CD14-positive monocyte (primary cell): Measurements from ENCODE around the gene PCCA. TPM values are rescaled to one million over a fixed set of nuclear protein-coding genes. Genes with fewer than 3 reads are reported as not detected.

Source experiments
- DNase-seq, 3 donors: peaks; one replicate each; pipeline ENCODE4 v3.0.0-alpha.2; 2011 to 2022
- H2AFZ ChIP-seq: 2 replicates; pipeline ENCODE4 v1.6.0; 2012; ENCODE audit warnings: mild to moderate bottlenecking, low read depth, low read length, inconsistent platforms; ENCODE audit not compliant: insufficient read depth, poor library complexity, severe bottlenecking
- H3K27ac ChIP-seq, 2 donors: 1 replicate in 1 of 2; 2 replicates in 1 of 2; pipeline ENCODE4 v1.5.1; 2012 to 2013; ENCODE audit warnings: low read length in 2 of 2, control low read depth in 1 of 2, inconsistent platforms in 1 of 2, low read depth in 1 of 2, mild to moderate bottlenecking in 1 of 2
- H3K27me3 ChIP-seq, 2 donors: one replicate each; pipeline versions ENCODE4 v1.6.0 to v1.6.1; 2011 to 2013; ENCODE audit warnings: low read length in 2 of 2; ENCODE audit not compliant: control insufficient read depth in 2 of 2, insufficient read depth in 2 of 2
- H3K36me3 ChIP-seq, 2 donors: replicated peaks in 1 of 2; 1 replicate in 1 of 2; 2 replicates in 1 of 2; pipeline versions ENCODE4 v1.5.1 to v1.6.1; 2012 to 2013; ENCODE audit warnings: low read length in 2 of 2, control low read depth in 1 of 2, inconsistent platforms in 1 of 2, mild to moderate bottlenecking in 1 of 2; ENCODE audit not compliant: insufficient read depth in 2 of 2, control insufficient read depth in 1 of 2
- H3K4me1 ChIP-seq, 2 donors: 1 replicate in 1 of 2; 2 replicates in 1 of 2; pipeline versions ENCODE4 v1.5.1 to v1.6.1; 2012 to 2013; ENCODE audit warnings: low read length in 2 of 2, control low read depth in 1 of 2, inconsistent platforms in 1 of 2, mild to moderate bottlenecking in 1 of 2, moderate library complexity in 1 of 2; ENCODE audit not compliant: insufficient read depth in 2 of 2, control insufficient read depth in 1 of 2
- H3K4me2 ChIP-seq: replicated peaks from 2 replicates; pipeline ENCODE3; 2012; ENCODE audit warnings: low read length, moderate library complexity, mild to moderate bottlenecking; ENCODE audit not compliant: poor library complexity, severe bottlenecking; ENCODE audit errors: extremely low read depth
- H3K4me3 ChIP-seq, 3 experiments: fragments of 200-600 bp in 1 of 3; sonication (generic) in 1 of 3; replicated peaks in 1 of 3; 1 replicate in 2 of 3; 2 replicates in 1 of 3; pipeline ENCODE4 v1.5.1; 2011 to 2013; ENCODE audit warnings: low read length in 3 of 3, mild to moderate bottlenecking in 3 of 3, control low read depth in 2 of 3, low read depth in 2 of 3, inconsistent platforms in 1 of 3, moderate library complexity in 1 of 3
- H3K79me2 ChIP-seq: 2 replicates; pipeline ENCODE4 v1.6.0; 2012; ENCODE audit warnings: mild to moderate bottlenecking, control low read depth, inconsistent platforms, low read length, moderate library complexity; ENCODE audit not compliant: insufficient read depth
- H3K9ac ChIP-seq: 2 replicates; pipeline ENCODE4 v1.6.0; 2017; ENCODE audit warnings: low read length, mild to moderate bottlenecking; ENCODE audit not compliant: insufficient read depth, poor library complexity, severe bottlenecking
- H3K9me3 ChIP-seq, 2 donors: replicated peaks in 1 of 2; 1 replicate in 1 of 2; 2 replicates in 1 of 2; pipeline versions ENCODE4 v1.5.1 to v1.6.1; 2012 to 2013; ENCODE audit warnings: low read length in 2 of 2, control low read depth in 1 of 2; ENCODE audit not compliant: control insufficient read depth in 1 of 2, insufficient read depth in 1 of 2
- H4K20me1 ChIP-seq: 2 replicates; pipeline ENCODE4 v1.6.0; 2012; ENCODE audit warnings: mild to moderate bottlenecking, low read length, control low read depth, moderate library complexity; ENCODE audit not compliant: insufficient read depth
- H3K27ac Mint-ChIP-seq, 7 donors: one replicate each; pipeline ENCODE4 v1.8.0; 2020; ENCODE audit warnings: mild to moderate bottlenecking in 7 of 7, mixed read lengths in 7 of 7, moderate library complexity in 6 of 7, inconsistent platforms in 2 of 7
- H3K27me3 Mint-ChIP-seq, 3 donors: one replicate each; pipeline ENCODE4 v1.8.0; 2021 to 2022; ENCODE audit warnings: low read depth in 3 of 3, mild to moderate bottlenecking in 3 of 3, mixed read lengths in 3 of 3, moderate library complexity in 3 of 3, inconsistent platforms in 1 of 3
- H3K36me3 Mint-ChIP-seq, 2 donors: one replicate each; pipeline ENCODE4 v1.8.0; 2020; ENCODE audit warnings: mixed read lengths in 2 of 2, inconsistent platforms in 1 of 2, mild to moderate bottlenecking in 1 of 2
- H3K4me1 Mint-ChIP-seq: one replicate; pipeline ENCODE4 v1.8.0; 2020; ENCODE audit warnings: mild to moderate bottlenecking, mixed read lengths
- H3K4me3 Mint-ChIP-seq, 2 donors: one replicate each; pipeline ENCODE4 v1.8.0; 2020; ENCODE audit warnings: mild to moderate bottlenecking in 2 of 2, mixed read lengths in 2 of 2, moderate library complexity in 1 of 2
- H3K9me3 Mint-ChIP-seq, 7 donors: one replicate each; pipeline ENCODE4 v1.8.0; 2020 to 2022; ENCODE audit warnings: mixed read lengths in 7 of 7, mild to moderate bottlenecking in 6 of 7, moderate library complexity in 6 of 7, inconsistent platforms in 2 of 7
- CTCF ChIP-seq: fragments of 200-600 bp; IDR thresholded peaks from one replicate; pipeline ENCODE4 v1.8.0; 2022; ENCODE audit warnings: antibody characterized with exemption, mild to moderate bottlenecking
- WGBS: methylation state at CpG from one replicate; pipeline ENCODE4 v1.1.5; 2013; ENCODE audit warnings: missing lambda C conversion rate; ENCODE audit not compliant: insufficient coverage; 5-methylcytosine and 5-hydroxymethylcytosine counted together
- intact Hi-C, 2 donors: fragments of 100-400 bp; cut with micrococcal nuclease; formaldehyde crosslinking; loops; one replicate each; pipeline versions ENCODE4 v1.15.0 to v1.15.1; 2023
- polyA plus RNA-seq, 3 donors: library from polyadenylated mRNA; depleted of rRNA in 1 of 3; unstranded in 2 of 3; stranded (reverse) in 1 of 3; fragments of 300-500 nt in 2 of 3; fragments of >200 nt in 1 of 3; fragmentation: Illumina TruSeq in 2 of 3; gene quantifications; 1 replicate in 2 of 3; 2 replicates in 1 of 3; pipeline ENCODE4 v1.2.3, GENCODE V29; 2012 to 2021

PCCA gene
- polyA plus RNA-seq, 3 donors: 4.4 to 13.5 (median 11.9) TPM

DNA sequence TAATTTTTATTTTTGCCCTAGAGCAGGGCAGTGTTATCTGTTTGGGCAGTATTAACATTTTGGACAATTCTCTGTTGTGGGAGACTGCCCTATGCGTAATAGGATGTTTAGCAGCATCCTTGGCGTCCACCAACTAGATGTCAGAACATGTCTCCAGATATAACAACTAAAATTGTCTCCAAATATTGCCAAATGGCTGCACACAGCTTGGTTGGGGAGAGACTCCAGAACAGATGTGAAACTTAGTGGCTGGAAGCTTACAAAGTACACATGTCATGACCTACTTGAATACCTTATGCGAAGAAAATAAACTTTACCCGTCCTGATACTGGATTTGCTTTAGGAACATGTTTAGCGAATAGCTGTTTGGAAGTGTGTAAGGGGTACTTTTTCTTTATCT lies 376.7 kb downstream of the PCCA start:
- no peak for DNase-seq
- no CpG with 5 or more reads among the region's 5 CpGs for WGBS
- Histone ChIP-seq H3K4me3 (no peak overlapping the region), H3K9ac (no peak overlapping the region), H4K20me1 (no peaks in the 10 kb centered on the region), H3K27me3 (no peaks in the 10 kb centered on the region), H3K9me3 (no peaks in the 10 kb centered on the region), H3K79me2 (no peaks in the 10 kb centered on the region), H3K4me2 (no peak overlapping the region), H3K27ac (no peak overlapping the region), H3K36me3 (no peaks in the 10 kb centered on the region), H2AFZ (no peak overlapping the region), H3K4me1 (no peaks in the 10 kb centered on the region)
- no peaks in the 10 kb centered on the region for H3K36me3 Mint-ChIP-seq
- no peaks in the 10 kb centered on the region for H3K4me1 Mint-ChIP-seq
- intact Hi-C loops: no loop called here
- peaks cover 0 to 6% (median 0%) of the 10 kb centered on the region in 7 donors for H3K9me3 Mint-ChIP-seq
- H3K27ac Mint-ChIP-seq: no peak overlapping the region
- no peak overlapping the region for H3K4me3 Mint-ChIP-seq
- H3K27me3 Mint-ChIP-seq: no peaks in the 10 kb centered on the region
- no peak for TF ChIP-seq CTCF

- H3K4me1 Mint-ChIP-seq: no peaks in the 10 kb centered on the region
- H3K4me3 ChIP-seq: no peak overlapping the region
- H3K9ac ChIP-seq: no peak overlapping the region
- H3K27me3 ChIP-seq: no peaks in the 10 kb centered on the region
- no peaks in the 10 kb centered on the region for H3K36me3 Mint-ChIP-seq
- no peaks in the 10 kb centered on the region for H3K9me3 ChIP-seq
- no peak overlapping the region for H2AFZ ChIP-seq
- H3K4me3 Mint-ChIP-seq: no peak overlapping the region
- no peak for TF ChIP-seq CTCF
- H3K4me1 ChIP-seq: no peaks in the 10 kb centered on the region
- no peaks in the 10 kb centered on the region for H3K36me3 ChIP-seq
- peaks cover 0 to 2% (median 2%) of the 10 kb centered on the region in 3 donors for H3K27me3 Mint-ChIP-seq
- peaks cover 0 to 6% (median 0%) of the 10 kb centered on the region in 7 donors for H3K9me3 Mint-ChIP-seq
- no peak overlapping the region for H3K4me2 ChIP-seq
- no CpG with 5 or more reads among the region's 5 CpGs for WGBS
- no peak overlapping the region for H3K27ac Mint-ChIP-seq
- no peaks in the 10 kb centered on the region for H4K20me1 ChIP-seq
- no peak overlapping the region for H3K27ac ChIP-seq
- DNase-seq: no peak
- H3K79me2 ChIP-seq: no peaks in the 10 kb centered on the region
- intact Hi-C loops: no loop called here
Observed at GRCh38 chr13:100470866-100471505, 382.1 kb downstream of the PCCA start.
